ENCODE results near the gene KRTAP10-10. TPM values are rescaled to one million over a fixed set of nuclear protein-coding genes. Genes with fewer than 3 reads are reported as not detected.
"Not testable (repeated sequence)": the region's sequence is repeated elsewhere in the genome, so short reads cannot be mapped to it uniquely, and the experiment has no call there.

KRTAP10-10 gene
- total RNA-seq, 1 donor: not detected

DNA sequence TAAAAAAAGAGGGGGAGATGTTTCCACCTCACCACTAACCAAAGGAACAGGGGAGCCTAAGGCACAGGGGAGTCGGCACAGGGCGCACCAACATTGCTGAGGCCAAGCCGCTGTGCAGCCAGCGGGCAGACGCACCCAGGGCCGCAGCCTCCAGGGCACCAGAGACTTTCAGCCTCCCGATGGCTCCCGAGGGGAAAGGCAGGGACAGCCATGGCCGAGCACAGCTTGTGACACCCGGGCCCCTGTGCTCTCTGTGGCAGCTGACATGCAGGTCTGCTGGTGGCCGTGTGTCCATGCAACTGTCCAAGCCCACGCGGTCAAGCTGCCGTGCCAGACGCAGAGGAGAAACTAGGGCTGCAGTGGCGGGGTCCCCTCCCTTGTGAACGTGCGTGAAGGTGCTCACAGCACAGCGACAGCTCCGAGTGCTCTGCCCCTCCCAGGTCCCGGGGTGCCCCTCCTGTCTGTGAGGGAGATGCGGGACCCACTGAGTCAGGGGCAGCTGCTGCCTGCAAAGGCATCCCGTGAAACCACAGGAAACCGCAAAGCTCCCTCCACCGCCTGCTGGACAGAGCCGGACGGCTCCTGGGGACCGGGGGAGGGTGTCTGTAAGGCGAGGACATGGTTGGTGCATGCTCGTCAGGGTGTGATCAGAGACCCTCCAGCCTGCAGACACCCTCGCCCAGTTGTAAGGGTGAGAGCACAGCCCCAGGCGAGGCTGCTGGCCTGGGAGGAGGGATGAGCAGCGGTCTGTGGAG is 11.6 kb downstream of the KRTAP10-10 start:
- Histone ChIP-seq H3K4me1 (ENCODE audit: insufficient read depth, low read length) (peaks cover 2% of the 10 kb centered on the region), H3K4me3 (ENCODE audit: low read length) (no peak overlapping the region), H3K9me3 (ENCODE audit: low read depth, low read length) (peaks cover 14% of the 10 kb centered on the region), H3K27me3 (ENCODE audit: insufficient read depth, low read length) (no peaks in the 10 kb centered on the region)

GRCh38 chr21:44649521-44650100 is 12.5 kb downstream of the KRTAP10-10 start:
- H3K4me3 ChIP-seq (ENCODE audit: low read length): no peak overlapping the region
- peaks cover 9% of the 10 kb centered on the region for H3K4me1 ChIP-seq (ENCODE audit: insufficient read depth, low read length)
- peaks cover 5% of the 10 kb centered on the region for H3K9me3 ChIP-seq (ENCODE audit: low read depth, low read length)
- H3K27me3 ChIP-seq (ENCODE audit: insufficient read depth, low read length): no peaks in the 10 kb centered on the region

- no peak overlapping the region for H3K4me3 ChIP-seq (ENCODE audit: low read length)
- no peaks in the 10 kb centered on the region for H3K27me3 ChIP-seq (ENCODE audit: insufficient read depth, low read length)
- no peaks in the 10 kb centered on the region for H3K9me3 ChIP-seq (ENCODE audit: low read depth, low read length)
- peaks cover 11% of the 10 kb centered on the region for H3K4me1 ChIP-seq (ENCODE audit: insufficient read depth, low read length)
Measured at GRCh38 chr21:44650265-44650972, 13.3 kb downstream of the KRTAP10-10 start.

GRCh38 chr21:44650973-44651675 is 14.0 kb downstream of the KRTAP10-10 start:
- Histone ChIP-seq H3K4me3 (ENCODE audit: low read length) (no peak overlapping the region), H3K27me3 (ENCODE audit: insufficient read depth, low read length) (no peaks in the 10 kb centered on the region), H3K4me1 (ENCODE audit: insufficient read depth, low read length) (peaks cover 11% of the 10 kb centered on the region), H3K9me3 (ENCODE audit: low read depth, low read length) (no peaks in the 10 kb centered on the region)

DNA sequence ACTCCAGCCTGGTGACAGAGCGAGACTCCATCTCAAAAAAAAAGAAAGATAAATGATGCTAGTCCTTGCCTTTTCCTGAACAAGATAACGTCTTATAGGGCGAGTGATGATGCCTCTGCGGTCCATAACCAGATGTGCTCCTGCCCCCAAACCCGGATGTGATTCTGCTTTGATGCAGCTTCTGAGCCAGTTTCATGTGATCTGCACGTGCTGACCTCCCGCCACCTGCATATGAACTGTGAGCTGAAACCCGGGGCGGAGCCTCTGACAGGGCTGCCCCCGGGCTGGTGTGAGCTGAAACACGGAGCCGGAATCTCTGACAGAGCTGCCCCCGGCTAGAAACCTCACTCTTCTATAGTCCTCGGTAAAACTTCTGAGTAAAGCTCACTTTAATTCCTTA is 16.0 kb downstream of the KRTAP10-10 start:
- Histone ChIP-seq H3K27me3 (ENCODE audit: insufficient read depth, low read length) (no peaks in the 10 kb centered on the region), H3K4me1 (ENCODE audit: insufficient read depth, low read length) (peaks cover 20% of the 10 kb centered on the region), H3K4me3 (ENCODE audit: low read length) (no peak overlapping the region), H3K9me3 (ENCODE audit: low read depth, low read length) (no peaks in the 10 kb centered on the region)

DNA sequence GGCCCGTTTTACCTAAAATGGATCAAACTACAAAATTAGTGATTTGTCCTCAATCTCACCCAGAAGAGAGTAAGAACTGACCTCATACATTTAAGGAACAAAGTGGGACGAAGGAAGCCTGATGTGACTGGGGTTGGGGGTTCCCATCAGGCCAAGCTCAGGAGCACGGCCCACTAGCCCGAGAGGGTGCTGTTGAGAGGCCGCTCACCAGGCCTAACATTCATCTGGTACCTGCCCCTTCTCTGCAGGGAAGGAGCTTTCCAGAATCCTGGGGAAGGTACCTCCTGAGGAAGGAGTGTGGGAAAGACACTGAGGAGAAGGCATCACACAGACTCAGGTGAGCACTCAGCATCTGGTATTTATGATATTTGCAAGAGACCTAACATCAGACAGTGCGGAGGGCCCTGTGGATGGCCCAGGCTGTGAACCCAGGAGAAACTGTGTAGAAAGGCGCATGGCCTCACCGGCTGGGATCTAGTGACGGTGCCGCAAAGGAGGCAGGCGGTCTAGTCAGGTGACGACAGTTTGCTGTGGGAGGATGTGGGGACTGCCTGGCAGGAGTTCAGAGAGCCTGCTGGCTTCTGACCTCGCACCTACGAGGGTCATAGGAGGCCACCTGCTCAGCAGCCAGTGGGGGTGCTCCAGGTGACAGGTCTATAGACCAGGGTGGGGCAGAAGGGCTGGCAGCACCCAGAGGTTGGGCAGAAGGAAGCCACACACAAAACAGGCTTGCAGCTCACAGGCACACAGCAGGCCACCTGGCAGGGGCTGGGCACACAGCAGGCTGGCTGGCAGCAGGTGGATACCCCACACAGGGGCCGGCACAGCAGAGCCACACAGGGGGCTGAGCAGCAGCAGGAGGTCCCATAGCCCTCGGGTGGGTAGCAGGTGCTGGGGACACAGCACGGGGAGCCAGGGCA is 16.8 kb downstream of the KRTAP10-10 start:
- Histone ChIP-seq H3K4me1 (ENCODE audit: insufficient read depth, low read length) (peaks cover 28% of the 10 kb centered on the region), H3K4me3 (ENCODE audit: low read length) (no peak overlapping the region), H3K27me3 (ENCODE audit: insufficient read depth, low read length) (no peaks in the 10 kb centered on the region), H3K9me3 (ENCODE audit: low read depth, low read length) (no peaks in the 10 kb centered on the region)

GRCh38 chr21:44654576-44655175 is 17.5 kb downstream of the KRTAP10-10 start, which contains the start of gene KRTAP12-4:
TSS of gene KRTAP12-4 (minus strand) at chr21:44654659. CDS start at chr21:44654614, 45 bp downstream.
- Histone ChIP-seq H3K27me3 (ENCODE audit: insufficient read depth, low read length) (no peaks in the 10 kb centered on the region), H3K9me3 (ENCODE audit: low read depth, low read length) (no peaks in the 10 kb centered on the region), H3K4me1 (ENCODE audit: insufficient read depth, low read length) (peaks cover 31% of the 10 kb centered on the region), H3K4me3 (ENCODE audit: low read length) (no peak within 1 kb of the TSS)

GRCh38 chr21:44656868-44657267 is 19.7 kb downstream of the KRTAP10-10 start:
- no peaks in the 10 kb centered on the region for H3K9me3 ChIP-seq (ENCODE audit: low read depth, low read length)
- H3K4me1 ChIP-seq (ENCODE audit: insufficient read depth, low read length): peaks cover 31% of the 10 kb centered on the region
- H3K4me3 ChIP-seq (ENCODE audit: low read length): no peak overlapping the region
- no peaks in the 10 kb centered on the region for H3K27me3 ChIP-seq (ENCODE audit: insufficient read depth, low read length)

DNA sequence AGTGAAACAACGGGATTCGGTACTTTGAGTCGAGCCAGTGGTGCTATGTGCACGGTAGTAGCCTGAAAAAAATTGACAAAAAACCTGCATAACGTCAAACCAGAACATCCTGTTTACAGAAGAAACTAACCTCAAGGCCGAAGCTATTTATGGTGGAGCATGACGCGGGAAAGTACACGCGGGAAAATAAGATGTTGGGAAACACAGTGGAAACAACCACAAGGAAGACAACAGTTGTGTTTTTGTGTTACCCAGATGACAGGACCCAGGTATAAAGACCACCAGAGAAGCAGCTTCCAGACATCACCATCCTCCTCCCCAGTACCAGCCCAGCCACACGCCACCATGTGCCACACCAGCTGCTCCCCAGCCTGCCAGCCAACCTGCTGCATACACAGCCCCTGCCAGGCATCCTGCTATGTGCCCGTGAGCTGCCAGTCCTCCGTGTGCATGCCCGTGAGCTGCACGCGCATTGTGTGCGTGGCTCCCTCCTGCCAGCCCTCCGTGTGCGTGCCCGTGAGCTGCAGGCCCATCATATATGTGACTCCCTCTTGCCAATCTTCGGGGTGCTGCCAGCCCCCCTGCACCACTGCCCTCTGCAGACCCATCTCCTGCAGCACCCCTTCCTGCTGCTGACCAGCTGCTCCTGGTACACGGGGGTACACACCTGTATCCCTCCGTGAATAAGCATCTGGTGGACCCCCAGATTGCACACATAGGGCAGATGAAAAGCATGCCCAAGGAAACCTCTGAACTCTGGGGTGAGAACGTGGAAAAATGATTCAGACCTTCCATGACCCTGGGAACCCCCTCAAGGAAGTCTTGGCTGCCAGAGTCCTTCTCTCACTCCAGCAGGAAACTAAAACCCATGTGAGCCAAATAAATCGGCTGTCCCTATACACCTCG is 20.7 kb downstream of the KRTAP10-10 start, which contains the start of gene KRTAP12-3:
TSS of gene KRTAP12-3 (plus strand) at position 298 of the 906 bp plus-strand sequence. CDS start at position 346, 48 bp downstream.
- Histone ChIP-seq H3K4me3 (ENCODE audit: low read length) (no peak within 1 kb of the TSS), H3K27me3 (ENCODE audit: insufficient read depth, low read length) (no peaks in the 10 kb centered on the region), H3K4me1 (ENCODE audit: insufficient read depth, low read length) (peaks cover 31% of the 10 kb centered on the region), H3K9me3 (ENCODE audit: low read depth, low read length) (no peaks in the 10 kb centered on the region)

DNA sequence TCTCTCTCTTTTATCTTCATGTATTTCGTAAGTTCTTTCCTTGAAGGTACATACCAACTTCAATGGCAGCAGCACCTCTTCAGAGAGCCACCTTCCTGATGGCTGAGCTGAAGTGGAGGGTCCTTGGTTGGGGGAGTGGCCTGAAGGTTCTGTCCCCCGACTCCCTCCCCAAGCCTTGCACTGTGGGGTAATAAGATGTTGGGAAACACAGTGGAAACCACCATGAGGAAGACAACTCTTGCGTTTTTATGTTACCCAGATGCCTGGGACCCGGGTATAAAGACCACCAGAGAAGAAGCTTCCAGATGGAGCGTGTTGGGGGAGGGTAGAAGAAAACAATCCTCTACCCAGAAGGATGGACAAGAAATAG is 21.4 kb downstream of the KRTAP10-10 start:
- Histone ChIP-seq H3K9me3 (ENCODE audit: low read depth, low read length) (peaks cover under 1% of the 10 kb centered on the region), H3K4me3 (ENCODE audit: low read length) (no peak overlapping the region), H3K4me1 (ENCODE audit: insufficient read depth, low read length) (peaks cover 31% of the 10 kb centered on the region), H3K27me3 (ENCODE audit: insufficient read depth, low read length) (peaks cover under 1% of the 10 kb centered on the region)

DNA sequence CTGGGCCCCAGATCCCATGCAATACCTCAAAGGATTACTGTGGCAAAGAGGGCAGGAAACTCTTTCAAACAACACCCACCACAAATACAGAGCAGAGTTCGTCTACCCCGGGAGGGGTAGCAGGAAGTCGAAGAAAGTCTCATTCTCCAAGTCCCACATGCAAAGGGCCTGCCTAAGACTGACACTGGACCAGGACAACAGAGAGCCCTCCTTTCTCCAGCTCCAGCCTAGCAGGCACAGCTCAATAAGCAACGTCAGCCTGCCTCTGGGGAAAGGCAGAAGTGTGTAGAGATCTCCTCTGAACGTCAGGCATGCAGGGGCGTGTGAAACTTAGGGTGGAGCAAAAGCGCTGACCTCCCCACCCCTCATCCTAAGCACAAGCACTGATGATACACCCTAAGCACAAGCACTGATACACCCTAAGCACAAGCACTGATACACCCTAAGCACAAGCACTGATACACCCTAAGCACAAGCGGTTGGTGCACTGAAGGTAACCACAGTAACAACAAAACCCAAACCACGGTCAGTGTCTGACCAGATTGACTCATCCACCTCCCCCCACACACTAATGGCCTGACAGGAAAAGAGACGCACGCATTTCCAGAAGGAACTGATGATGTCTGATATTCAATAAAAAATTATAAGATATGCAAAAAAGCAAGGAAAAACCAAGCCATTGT is 21.9 kb downstream of the KRTAP10-10 start:
- Histone ChIP-seq H3K4me3 (ENCODE audit: low read length) (no peak overlapping the region), H3K4me1 (ENCODE audit: insufficient read depth, low read length) (peaks cover 27% of the 10 kb centered on the region), H3K9me3 (ENCODE audit: low read depth, low read length) (peaks cover 6% of the 10 kb centered on the region), H3K27me3 (ENCODE audit: insufficient read depth, low read length) (peaks cover 2% of the 10 kb centered on the region)

GRCh38 chr21:44661567-44661966 is 24.4 kb downstream of the KRTAP10-10 start:
- not testable (repeated sequence) for H3K9me3 ChIP-seq (ENCODE audit: low read depth, low read length); H3K27me3 ChIP-seq (ENCODE audit: insufficient read depth, low read length); H3K4me3 ChIP-seq (ENCODE audit: low read length)
- peaks cover 20% of the 10 kb centered on the region for H3K4me1 ChIP-seq (ENCODE audit: insufficient read depth, low read length)

All from mononuclear cell (primary cell).